NCI-H1694 (cell line): ENCODE data around the gene EEFSEC.

Source experiments
- DNase-seq: peaks from one replicate; lab custom pipeline; 2025; lab: John Stamatoyannopoulos, UW

The EEFSEC gene, protein sequence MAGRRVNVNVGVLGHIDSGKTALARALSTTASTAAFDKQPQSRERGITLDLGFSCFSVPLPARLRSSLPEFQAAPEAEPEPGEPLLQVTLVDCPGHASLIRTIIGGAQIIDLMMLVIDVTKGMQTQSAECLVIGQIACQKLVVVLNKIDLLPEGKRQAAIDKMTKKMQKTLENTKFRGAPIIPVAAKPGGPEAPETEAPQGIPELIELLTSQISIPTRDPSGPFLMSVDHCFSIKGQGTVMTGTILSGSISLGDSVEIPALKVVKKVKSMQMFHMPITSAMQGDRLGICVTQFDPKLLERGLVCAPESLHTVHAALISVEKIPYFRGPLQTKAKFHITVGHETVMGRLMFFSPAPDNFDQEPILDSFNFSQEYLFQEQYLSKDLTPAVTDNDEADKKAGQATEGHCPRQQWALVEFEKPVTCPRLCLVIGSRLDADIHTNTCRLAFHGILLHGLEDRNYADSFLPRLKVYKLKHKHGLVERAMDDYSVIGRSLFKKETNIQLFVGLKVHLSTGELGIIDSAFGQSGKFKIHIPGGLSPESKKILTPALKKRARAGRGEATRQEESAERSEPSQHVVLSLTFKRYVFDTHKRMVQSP

DNA sequence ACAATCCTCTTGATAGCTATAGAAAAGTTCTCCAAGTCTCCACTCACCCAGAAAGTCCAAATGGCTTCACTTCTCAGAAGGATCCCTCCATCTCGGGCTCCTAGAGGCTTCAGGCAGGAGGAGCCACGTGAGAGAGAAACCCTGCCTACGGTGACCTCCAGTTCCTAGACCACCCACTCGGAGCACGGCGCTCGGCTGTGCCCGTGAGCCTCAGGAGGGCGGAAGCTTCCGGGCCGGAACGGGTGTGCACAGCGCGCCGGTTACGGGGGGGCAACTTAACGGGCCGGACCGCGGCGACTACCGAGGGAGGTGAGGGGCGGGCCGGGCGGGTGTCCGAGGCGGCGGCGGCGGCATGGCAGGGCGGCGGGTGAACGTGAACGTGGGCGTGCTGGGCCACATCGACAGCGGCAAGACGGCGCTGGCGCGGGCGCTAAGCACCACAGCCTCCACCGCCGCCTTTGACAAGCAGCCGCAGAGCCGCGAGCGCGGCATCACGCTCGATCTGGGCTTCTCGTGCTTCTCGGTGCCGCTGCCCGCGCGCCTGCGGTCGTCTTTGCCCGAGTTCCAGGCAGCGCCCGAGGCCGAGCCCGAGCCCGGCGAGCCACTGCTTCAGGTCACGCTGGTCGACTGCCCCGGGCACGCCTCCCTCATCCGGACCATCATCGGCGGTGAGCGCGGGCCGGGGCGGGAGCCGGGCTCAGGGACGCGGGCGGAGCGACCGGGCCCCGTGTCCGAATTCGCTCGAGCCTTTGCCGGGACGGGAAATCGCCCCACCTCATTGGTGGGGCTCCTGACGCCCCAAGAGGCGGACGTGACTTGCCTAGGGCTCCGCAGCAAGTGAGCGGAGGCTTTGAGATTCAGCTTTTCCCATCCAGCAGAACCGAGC, at the start of gene EEFSEC:
Gene EEFSEC (plus strand): TSS at position 326 of the 886 bp plus-strand sequence. CDS start 27 bp downstream, at position 353.
- peak; percentile 75 for DNase-seq

DNA sequence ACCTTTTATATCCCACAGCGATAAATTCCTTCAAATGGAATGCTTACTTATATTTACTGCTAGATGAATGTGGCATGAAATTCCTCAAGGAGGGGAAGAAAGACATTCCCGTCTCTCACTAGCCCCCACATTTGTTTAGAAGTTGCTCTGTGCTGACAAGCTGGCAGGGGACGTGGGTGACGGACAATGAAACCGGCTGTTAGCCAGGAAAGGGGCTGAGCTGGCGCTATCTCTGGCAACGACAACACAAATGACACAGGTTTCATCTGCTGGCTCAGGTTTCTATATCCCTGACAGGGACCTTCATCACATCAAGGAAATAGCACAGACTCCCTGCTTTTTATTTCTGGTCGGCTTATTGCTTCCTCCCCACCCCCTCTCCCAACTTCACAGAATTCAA, 45.4 kb upstream of the EEFSEC start:
- DNase-seq = no peak

DNA sequence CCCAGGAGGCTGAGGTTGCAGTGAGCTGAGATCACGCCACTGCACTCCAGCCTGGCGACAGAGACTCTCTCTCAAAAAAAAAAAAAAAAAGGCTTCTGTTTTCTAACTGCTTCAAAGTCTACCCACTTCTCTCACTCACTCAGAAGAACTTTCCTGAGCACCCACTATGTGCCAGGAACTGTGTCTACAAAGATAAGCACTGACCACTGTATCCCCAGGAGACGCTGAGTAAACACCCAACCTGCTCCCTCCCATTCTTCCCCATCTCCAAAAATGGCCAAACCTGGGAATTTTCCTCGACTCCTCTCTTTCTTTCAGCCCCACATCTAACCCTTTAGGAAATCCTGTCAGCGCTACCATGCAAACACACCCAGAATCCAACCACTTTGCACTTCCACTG, 42.1 kb upstream of the EEFSEC start:
- DNase-seq = no peak

DNA sequence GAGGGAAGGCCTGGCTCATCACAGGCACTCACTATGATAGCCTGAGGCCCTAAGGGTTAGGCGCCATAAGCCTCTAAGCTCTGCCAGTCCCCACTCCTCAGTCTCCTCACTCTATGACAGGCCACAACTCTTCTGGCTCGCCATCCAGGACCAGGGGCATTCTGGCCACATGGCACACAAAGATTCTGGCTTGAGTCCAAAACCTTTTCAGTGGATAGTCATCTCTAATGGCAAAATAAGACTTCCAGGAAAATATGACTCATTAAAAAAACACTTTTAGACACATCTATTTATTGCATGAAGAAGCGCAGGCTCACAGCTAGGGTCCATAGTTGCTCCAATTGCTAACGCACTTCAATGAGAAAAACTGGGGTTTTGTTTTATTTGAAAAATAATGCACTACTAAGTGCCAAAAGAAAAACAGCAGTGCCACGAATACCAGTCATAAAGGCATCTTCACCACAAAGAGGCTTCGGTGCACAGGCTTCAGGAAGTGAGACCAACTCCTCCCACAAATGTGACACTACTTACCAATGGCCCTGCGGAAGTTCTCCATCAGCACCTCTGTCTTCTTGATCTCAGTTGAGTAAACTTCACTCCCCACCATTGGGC, 40.8 kb upstream of the EEFSEC start:
- no peak for DNase-seq

- no peak for DNase-seq
Measured at GRCh38 chr3:128113817-128114794, 39.2 kb upstream of the EEFSEC start.

GRCh38 chr3:128122013-128122412, 31.3 kb upstream of the EEFSEC start:
- DNase-seq = no peak

DNA sequence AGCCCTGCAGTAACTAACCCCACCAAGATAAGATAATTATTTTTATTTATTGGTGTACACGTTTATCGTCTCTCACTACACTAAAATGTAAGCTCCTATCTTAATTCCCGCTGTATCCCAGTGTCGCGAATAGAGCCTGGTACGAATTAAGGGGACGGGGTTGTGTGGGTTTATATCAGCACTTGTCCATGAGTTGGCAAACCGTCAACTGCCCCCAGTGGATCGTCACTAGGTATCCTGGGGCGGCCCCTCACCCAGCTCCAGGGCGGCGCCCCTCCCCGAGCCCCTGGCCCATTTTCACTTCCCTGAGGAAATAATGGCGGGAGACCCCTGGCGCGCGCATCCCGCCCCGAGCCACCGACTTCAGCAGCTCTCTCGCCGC, 30.1 kb upstream of the EEFSEC start:
- no peak for DNase-seq

DNA sequence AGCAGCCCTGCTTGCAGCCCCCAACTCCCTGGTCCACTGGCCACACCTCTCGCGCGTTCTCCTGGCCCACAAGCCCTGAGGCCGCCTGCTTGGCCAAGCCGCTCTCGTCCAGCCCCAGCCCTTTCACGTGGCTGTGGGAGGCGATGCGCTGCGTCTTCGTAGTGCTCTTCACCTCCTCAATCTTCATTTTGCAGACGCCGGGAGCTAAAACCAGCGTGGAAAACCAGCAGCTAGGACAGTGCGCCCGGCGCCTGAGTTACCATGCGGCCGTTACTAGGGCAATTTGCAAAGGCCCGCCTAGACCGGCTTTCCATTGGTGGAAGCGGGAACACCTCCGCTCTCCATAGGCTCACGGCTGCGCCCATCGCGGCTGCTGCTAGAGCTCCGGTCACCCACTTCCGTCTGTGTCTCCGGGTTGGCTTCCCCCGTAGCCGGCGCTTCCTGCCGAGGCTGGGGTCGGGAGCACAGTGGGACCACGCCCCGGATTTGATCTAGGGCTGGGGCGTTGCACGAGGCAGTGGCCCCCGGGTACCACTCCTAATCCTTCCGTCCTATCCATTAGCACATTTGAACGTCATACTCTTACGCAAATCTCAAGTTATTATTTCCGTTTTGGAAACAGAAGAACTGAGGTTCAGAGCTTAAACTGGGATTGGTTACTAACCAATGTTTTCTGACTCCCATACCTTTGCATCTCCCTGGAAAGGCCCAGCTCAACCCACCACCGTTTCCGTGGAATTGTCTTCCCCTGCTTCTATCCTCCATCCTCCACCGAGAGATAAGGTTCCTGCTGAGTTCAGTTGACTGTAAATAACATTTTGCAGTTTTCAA, 29.5 kb upstream of the EEFSEC start, which contains the start of gene RUVBL1:
Gene RUVBL1 (minus strand): TSS at position 275 of the 831 bp plus-strand sequence. CDS start 88 bp downstream, at position 187.
- DNase-seq = peak; percentile 98

DNA sequence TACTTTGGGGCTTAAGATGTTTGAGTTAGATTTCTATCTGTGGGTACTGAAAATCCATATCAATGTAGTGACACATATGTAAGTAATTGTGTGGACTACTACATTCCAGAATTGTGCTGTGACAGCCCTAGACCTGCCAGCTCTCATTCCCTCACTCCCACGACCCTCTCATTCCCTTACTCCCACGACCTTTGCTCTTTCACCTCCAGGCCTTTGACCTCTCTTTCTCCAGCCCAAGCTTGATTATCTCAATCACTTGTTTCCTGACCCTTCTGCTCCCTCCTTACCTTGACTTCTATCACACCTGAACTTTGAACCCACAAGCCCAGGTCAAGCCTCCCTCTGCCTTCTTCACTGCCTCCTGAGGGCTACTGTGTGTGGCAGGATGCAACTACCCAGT, 26.0 kb upstream of the EEFSEC start:
- no peak for DNase-seq

- DNase-seq = no peak
Measured at GRCh38 chr3:128128251-128128650, 25.0 kb upstream of the EEFSEC start.

DNA sequence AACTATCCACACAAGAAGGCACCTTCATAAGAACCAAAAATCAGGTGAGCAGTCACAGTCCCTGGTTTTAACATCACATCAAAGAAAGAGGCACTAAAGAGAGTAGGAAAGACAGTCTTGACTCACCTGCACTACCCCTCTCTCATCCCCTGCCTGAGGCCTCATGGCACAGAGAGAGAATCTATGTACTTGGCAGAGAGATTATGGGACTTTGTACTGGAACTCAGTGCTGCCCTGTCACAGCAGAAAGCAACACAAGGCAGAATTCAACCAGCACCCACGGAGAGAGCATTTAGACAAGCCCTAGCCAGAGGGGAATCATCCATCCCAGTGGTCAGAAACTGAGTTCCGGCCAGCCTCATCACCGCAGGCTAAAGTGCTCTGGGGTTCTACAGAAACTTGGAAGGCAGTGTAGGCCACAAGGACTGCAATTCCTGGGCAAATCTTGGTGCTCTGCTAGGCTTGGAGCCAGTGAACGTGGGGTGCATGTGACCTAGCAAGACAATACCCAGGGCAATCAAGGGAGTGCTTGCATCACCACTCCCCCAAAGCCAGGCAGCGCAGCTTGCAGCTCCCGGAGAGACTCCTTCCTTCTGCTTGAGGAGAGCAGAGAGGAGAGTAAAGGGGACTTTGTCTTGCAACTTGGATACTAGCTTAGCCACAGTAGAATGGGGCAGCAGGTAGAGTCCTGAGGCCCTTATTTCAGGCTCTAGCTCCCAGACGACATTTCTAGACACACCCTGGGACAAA, 21.2 kb upstream of the EEFSEC start:
- no peak for DNase-seq

DNA sequence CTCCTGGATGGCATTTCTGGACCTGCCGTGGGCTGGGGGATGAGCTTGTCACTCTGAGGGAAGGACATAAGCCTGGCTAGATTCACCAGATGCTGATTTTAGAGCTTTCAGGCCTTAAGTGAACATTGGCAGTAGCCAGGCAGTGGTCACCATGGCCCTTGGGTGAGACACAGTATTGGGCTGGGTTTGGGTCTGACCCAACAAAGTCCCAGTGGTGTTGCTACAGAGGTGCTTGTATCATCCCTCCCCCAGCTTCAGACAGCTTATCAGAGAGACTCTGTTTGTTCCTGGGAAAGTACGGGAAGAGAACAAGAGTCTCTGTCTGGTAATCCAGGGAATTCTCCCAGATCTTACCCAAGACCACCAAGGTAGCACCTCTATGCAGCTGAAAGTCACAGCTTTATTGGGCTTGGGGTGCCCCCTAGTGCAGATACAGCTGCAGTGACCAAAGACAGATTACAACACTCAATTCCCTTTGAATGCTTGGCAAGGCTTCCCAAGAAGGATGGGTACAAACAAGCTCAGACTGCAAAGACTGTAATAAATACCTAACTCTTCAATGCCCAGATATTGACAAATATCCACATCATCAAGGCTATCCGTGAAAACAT, 19.9 kb upstream of the EEFSEC start:
- DNase-seq = peak; percentile 40

GRCh38 chr3:128143496-128143895, 9.8 kb upstream of the EEFSEC start:
- no peak for DNase-seq

DNA sequence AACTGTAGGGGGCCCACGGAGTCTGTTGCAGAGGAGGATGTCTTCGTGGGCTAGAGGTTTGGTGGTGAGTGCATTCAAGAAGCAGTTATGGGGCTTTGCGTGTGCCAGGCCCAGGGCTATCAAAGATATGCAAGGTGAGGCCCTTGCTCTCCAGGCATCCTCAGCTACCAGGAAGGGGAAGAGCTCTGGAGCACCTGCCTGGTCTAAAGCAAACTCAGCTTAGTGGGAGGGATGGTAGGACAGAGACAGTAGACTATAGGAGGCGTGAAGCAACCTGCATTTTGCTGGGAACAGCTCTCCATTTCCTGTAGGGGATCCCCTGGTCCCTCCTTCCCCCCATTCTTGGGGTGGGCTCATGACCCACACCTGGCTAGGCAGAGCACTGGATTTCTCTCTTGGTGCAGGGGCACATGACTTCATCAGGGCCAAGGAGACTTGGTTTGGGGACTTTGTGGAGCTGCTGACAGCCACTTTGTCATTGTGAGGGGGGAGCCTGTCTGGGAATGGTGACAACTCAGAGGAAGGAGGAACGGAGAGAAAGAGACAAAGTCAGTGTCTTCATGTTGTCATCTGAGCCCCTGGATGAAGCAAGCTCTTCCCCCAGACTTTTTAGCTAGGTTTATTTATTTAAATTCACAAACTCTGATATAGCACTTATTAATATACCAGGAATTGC, 8.6 kb upstream of the EEFSEC start:
- no peak for DNase-seq

- DNase-seq = no peak
Measured at GRCh38 chr3:128145279-128145678, 8.0 kb upstream of the EEFSEC start.

GRCh38 chr3:128146201-128146600, 7.1 kb upstream of the EEFSEC start:
- DNase-seq = no peak

GRCh38 chr3:128149650-128150049, 3.6 kb upstream of the EEFSEC start:
- no peak for DNase-seq

DNA sequence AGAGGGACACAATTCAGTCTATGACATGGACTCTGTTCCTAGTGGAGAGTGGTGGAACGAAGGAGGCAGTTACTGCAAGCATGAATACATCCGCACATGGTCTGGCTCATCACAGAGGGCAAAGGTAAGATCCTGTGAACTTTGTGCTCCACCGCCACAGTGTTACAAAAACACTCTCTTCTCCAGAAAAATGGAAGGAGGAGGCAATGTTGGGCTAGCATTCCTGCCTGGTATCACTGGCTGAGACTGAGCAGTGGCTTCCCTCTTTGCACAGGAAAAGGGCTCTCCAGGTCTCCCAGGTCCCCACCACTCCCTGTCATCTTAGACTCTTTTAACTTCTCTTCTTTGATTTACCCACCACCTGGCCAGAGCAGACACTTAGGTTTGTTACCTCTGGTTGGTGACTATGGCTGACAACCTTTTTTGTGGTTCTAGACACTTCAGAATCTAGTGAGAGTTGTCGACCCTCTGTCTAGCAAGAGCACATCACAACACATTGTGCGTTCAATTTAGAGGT, 1.5 kb upstream of the EEFSEC start:
- DNase-seq = no peak
